Adipose tissue (tissue), 3 donors: Measurements from ENCODE around the gene MRPL30. TPM values are rescaled to one million over a fixed set of nuclear protein-coding genes. Genes with fewer than 3 reads are reported as not detected.
"Not testable (repeated sequence)": the region's sequence is repeated elsewhere in the genome, so short reads cannot be mapped to it uniquely, and the experiment has no call there.

Experiments used
- H3K27ac ChIP-seq: one replicate; pipeline ENCODE4 v1.5.1; 2013; ENCODE audit warnings: low read depth, low read length
- WGBS, 3 donors: extraction: QIAGEN DNeasy Blood & Tissue Kit; methylation state at CpG; one replicate each; pipeline ENCODE4 v1.1.7; 2013; 5-methylcytosine and 5-hydroxymethylcytosine counted together
- polyA plus RNA-seq, 3 donors: library from polyadenylated mRNA; stranded (reverse); fragments of 200-250 nt; gene quantifications; one replicate each; pipeline ENCODE4 v1.2.3, GENCODE V29; 2013
- donor health status: healthy with polysubstance abuse.
- donor health status: Bipolar disorder and iron deficiency.
- donor health status: healthy.

Gene MRPL30
- 10 to 100 TPM; 11.5 to 21.7 (median 17.8) TPM for polyA plus RNA-seq

- WGBS, 3 donors = 0% methylated on average over 39 of the region's 39 CpGs
- H3K27ac ChIP-seq = no peak within 1 kb of the TSS
Measured at GRCh38 chr2:99180755-99181623, at the start of gene MRPL30, which contains the start of gene MITD1. Gene MRPL30, plus strand, starts transcription at chr2:99181184. Its CDS starts 5,020 bp downstream, at chr2:99186204. Gene MITD1, minus strand, starts transcription at chr2:99181058. Its CDS starts 77 bp downstream, at chr2:99180981.

DNA sequence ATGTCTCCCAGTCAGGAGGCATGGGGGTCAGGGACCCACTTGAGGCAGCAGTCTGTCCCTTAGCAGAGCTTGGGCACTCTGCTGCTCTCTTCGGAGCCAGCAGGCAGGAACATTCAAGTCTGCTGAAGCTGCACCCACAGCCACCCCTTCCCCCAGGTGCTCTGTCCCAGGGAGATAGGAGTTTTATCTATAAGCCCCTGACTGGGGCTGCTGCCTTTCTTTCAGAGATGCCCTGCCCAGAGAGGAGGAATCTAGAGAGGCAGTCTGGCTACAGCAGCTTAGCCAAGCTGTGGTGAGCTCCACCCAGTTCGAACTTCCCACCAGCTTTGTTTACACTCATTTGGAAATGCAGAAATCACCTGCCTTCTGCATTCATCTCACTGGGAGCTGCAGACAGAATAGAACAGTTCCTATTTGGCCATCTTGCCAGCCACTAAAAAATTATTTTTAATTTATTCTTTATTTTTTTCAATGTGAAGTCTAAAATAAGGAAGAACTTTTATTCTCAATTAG lies 45.9 kb upstream of the MRPL30 start:
- 85 to 100% (median 87%) methylated on average over 2 of the region's 2 CpGs for WGBS, 3 donors
- not testable (repeated sequence) for H3K27ac ChIP-seq

DNA sequence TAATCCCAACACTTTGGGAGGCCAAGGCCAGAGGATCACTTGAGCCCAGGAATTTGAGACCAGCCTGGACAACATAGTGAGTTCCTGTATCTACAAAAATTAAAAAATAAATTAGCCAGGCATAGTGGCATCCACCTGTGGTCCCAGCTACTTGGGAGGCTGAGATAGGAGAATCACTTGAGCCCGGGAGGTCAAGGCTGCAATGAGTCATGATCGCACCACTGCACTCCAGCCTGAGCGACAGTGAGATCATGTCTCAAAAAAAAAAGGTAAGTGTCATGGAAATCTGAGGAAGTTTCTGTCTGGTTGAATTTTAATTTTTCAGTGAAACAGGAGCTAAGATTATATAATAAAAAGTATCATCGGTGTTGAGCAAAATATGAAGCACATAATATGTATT lies 42.0 kb upstream of the MRPL30 start:
- H3K27ac ChIP-seq = no peak overlapping the region
- 96 to 98% (median 97%) methylated on average over 4 of the region's 4 CpGs for WGBS, 3 donors

GRCh38 chr2:99140056-99140859 lies 40.7 kb upstream of the MRPL30 start:
- WGBS, 3 donors = 9 to 29% (median 23%) methylated on average over 17 of the region's 17 CpGs
- H3K27ac ChIP-seq = no peak overlapping the region

GRCh38 chr2:99140860-99141109 lies 40.2 kb upstream of the MRPL30 start:
- H3K27ac ChIP-seq = no peak overlapping the region
- 0% methylated on average over 19 to 21 of the region's 21 CpGs for WGBS, 3 donors

GRCh38 chr2:99141110-99142108 lies 39.6 kb upstream of the MRPL30 start, which contains the start of gene C2orf15:
Gene C2orf15, plus strand, starts transcription at chr2:99141707. Its CDS starts 8,852 bp downstream, at chr2:99150559.
- WGBS, 3 donors = 0 to 1% (median 0%) methylated on average over 73 to 84 of the region's 84 CpGs

GRCh38 chr2:99150706-99151105 lies 30.3 kb upstream of the MRPL30 start:
- 46 to 97% (median 60%) methylated on average over 1 of the region's 1 CpG for WGBS, 3 donors
- H3K27ac ChIP-seq = no peak overlapping the region

More at GRCh38 chr2:99141110-99142108, 39.6 kb upstream of the MRPL30 start, which contains the start of gene C2orf15:
- H3K27ac ChIP-seq = no peak within 1 kb of the TSS

GRCh38 chr2:99152199-99152895 lies 28.6 kb upstream of the MRPL30 start:
- WGBS, 3 donors = 85 to 88% (median 88%) methylated on average over 7 of the region's 7 CpGs

DNA sequence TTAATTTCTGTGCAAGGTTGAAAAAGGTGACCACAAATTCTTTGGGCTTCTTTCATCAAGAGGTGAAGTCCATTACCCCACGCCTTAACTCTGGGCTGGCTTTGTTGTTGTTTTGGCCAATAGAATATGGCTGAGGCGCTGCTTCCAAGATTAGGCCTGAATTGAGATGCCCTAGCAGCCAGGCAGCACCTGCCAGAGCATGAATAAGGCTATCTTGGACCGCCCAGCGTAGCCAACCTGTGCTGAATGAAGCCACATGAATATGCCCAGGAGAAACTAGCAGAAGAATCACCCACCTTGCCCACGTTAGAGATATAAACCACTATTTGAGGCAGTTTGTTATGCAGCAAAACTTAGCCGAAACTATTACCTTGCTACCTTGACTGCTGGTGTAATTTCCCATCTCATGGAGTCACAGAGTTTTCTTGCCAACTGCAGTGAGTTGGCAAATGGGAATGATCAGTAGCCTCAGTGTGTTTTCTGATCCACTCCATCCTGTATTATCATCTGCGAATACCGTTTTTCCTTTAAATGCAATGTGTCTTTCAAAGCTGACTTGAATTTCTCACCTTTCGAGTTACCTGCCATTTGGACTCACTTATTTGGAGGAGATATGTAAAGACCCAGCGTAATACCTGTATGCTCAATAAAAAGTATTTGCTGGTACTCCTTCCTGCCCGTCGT lies 26.9 kb upstream of the MRPL30 start:
- WGBS, 3 donors = 30 to 43% (median 43%) methylated on average over 12 of the region's 12 CpGs
- no peak overlapping the region for H3K27ac ChIP-seq

More at GRCh38 chr2:99152199-99152895, 28.6 kb upstream of the MRPL30 start:
- no peak overlapping the region for H3K27ac ChIP-seq

DNA sequence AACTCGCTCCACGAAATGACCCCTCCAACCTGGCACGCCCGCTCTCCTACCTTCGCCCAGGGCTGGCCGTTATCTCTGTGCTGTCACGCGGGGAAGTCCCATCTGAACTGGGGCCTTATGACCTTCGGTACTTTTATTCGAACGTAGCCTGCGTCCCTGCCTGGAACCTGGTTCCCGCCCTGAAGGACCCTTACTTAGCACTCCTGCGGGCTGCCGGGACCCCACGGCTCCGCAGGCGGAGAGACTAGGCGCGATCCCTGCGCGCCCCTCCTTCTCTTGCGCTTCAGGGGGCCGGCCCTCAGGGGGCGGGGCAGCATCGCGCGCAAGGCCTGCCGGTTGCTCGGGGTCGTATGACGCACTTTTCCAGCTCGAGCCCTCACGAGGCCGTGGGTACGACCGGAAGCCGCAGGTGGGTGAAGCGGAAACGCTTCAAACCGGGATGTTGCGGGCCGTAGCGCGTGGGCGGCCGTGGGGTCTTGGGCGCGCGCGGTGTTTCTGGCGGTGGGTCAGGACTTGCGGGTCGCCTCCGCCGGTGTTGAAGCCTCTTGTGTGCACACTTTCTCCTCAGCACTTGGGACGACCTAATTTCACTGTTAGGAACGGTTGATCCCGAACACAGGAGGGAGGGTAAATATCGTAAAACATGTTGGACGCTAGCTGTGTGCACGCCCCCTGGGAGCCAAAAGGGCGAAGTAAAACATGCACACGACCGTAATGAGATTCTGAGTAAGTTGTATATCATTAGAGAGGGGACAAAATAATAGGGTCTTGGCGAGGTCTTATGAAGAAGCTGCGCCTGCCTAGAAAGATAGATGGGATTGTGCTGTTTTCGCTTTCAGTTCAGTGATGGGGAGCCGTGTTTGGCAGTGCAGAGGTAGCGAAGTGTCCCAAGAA lies 26.1 kb upstream of the MRPL30 start, which contains the start of the genes LIPT1 and TSGA10:
LIPT1 (plus strand) TSS at position 325 of the 894 bp plus-strand sequence. CDS start 6,991 bp downstream, outside the sequence.
TSGA10 (minus strand) TSS at position 300 of the 894 bp plus-strand sequence. CDS start 45,503 bp downstream, outside the sequence.
- WGBS, 3 donors = 0% methylated on average over 70 of the region's 70 CpGs
- H3K27ac ChIP-seq = peak within 1 kb of the TSS; percentile 11

GRCh38 chr2:99156891-99157290 lies 24.1 kb upstream of the MRPL30 start:
- H3K27ac ChIP-seq = no peak overlapping the region
- 55 to 73% (median 56%) methylated on average over 1 of the region's 1 CpG for WGBS, 3 donors

GRCh38 chr2:99158599-99158998 lies 22.4 kb upstream of the MRPL30 start:
- 94 to 95% (median 94%) methylated on average over 5 of the region's 5 CpGs for WGBS, 3 donors
- no peak overlapping the region for H3K27ac ChIP-seq

- no peak overlapping the region for H3K27ac ChIP-seq
- 90 to 94% (median 91%) methylated on average over 4 of the region's 4 CpGs for WGBS, 3 donors
Measured at GRCh38 chr2:99159594-99159993, 21.4 kb upstream of the MRPL30 start.

DNA sequence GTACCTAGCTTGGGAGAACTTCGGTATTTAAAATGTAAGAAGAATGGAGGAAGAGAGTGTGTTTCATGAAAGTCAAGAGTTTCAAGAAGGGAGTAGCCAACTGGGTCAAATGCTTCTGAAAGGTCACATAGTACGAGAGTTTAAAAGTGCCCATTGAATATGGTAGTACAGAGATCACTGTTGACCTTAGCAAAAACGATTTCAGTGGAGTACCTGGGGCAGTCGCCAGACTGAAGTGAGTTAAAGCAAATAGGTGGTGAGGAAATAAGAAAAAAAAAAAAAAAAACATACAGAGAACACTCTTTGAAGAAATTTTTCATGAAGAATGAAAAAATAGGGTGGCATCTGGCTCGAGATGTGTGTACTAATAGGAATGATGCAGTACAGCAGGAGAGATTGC lies 14.8 kb upstream of the MRPL30 start:
- WGBS, 3 donors = 85 to 88% (median 87%) methylated on average over 5 of the region's 5 CpGs
- no peak overlapping the region for H3K27ac ChIP-seq

DNA sequence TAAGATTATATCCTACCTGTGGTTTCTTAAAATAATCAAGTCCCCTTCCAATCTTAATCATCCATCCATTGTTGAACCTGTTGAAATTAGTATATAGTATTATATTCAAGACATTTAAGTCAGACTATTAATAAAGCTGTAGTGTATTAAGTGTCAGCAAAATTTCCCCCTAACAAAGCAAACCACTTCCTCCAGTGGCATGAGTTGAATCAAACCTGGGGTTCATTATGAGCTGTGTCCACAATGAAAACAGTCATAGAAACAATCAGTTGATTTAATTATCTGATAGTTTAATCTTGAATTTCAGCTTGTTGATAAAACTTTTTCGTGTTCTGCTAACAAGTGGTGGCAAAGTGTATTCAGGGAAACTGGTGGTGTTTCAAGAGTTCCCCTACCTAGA lies 11.4 kb upstream of the MRPL30 start:
- 51 to 63% (median 59%) methylated on average over 1 of the region's 1 CpG for WGBS, 3 donors

More for the DNA sequence above, 11.4 kb upstream of the MRPL30 start:
- no peak overlapping the region for H3K27ac ChIP-seq
